Mesendoderm (in vitro differentiated cells): ENCODE results near the gene ERC2.

Experiments
- DNase-seq: peaks from one replicate; pipeline ENCODE4 v3.0.0; 2013
- H2AK5ac ChIP-seq: 2 replicates; pipeline ENCODE4 v1.6.1; 2013; ENCODE audit warnings: low read length, inconsistent platforms
- H2BK120ac ChIP-seq: 2 replicates; pipeline ENCODE4 v1.6.1; 2013; ENCODE audit warnings: low read depth, mild to moderate bottlenecking, low read length, moderate library complexity, mixed read lengths
- H2BK15ac ChIP-seq: replicated peaks from 2 replicates; pipeline ENCODE4 v1.6.1; 2013; ENCODE audit warnings: low read depth, mild to moderate bottlenecking, moderate library complexity
- H2BK5ac ChIP-seq: 2 replicates; pipeline ENCODE4 v1.6.1; 2013; ENCODE audit warnings: low read length, inconsistent platforms
- H3K18ac ChIP-seq: 2 replicates; pipeline ENCODE4 v1.6.1; 2013; ENCODE audit warnings: mild to moderate bottlenecking, low read length, mixed read lengths
- H3K23ac ChIP-seq: one replicate; pipeline ENCODE4 v1.6.1; 2013; ENCODE audit warnings: low read length
- H3K27ac ChIP-seq: 2 replicates; pipeline ENCODE4 v1.5.1; 2013; ENCODE audit warnings: low read depth, mild to moderate bottlenecking, inconsistent platforms, low read length, moderate library complexity
- H3K27me3 ChIP-seq: 2 replicates; pipeline ENCODE4 v1.6.1; 2013; ENCODE audit warnings: low read length, control low read depth, mild to moderate bottlenecking, inconsistent platforms; ENCODE audit not compliant: insufficient read depth, poor library complexity
- H3K36me3 ChIP-seq: 2 replicates; pipeline ENCODE4 v1.6.1; 2013; ENCODE audit warnings: low read length, inconsistent platforms; ENCODE audit not compliant: control insufficient read depth, insufficient read depth
- H3K4ac ChIP-seq: one replicate; pipeline ENCODE4 v1.6.1; 2013; ENCODE audit warnings: low read depth, mild to moderate bottlenecking, low read length, moderate library complexity
- H3K4me1 ChIP-seq: 2 replicates; pipeline ENCODE4 v1.6.1; 2013; ENCODE audit warnings: low read depth, low read length, inconsistent platforms; ENCODE audit not compliant: control insufficient read depth
- H3K4me2 ChIP-seq: 2 replicates; pipeline ENCODE4 v1.6.1; 2013; ENCODE audit warnings: low read length
- H3K4me3 ChIP-seq: 2 replicates; pipeline ENCODE4 v1.5.1; 2013; ENCODE audit warnings: mild to moderate bottlenecking, low read length
- H3K56ac ChIP-seq: one replicate; pipeline ENCODE4 v1.6.1; 2013; ENCODE audit warnings: low read length
- H3K79me1 ChIP-seq: 2 replicates; pipeline ENCODE4 v1.6.1; 2013; ENCODE audit warnings: low read length, inconsistent platforms
- H3K79me2 ChIP-seq: 2 replicates; pipeline ENCODE4 v1.6.1; 2013; ENCODE audit warnings: mild to moderate bottlenecking, low read length; ENCODE audit not compliant: control insufficient read depth, insufficient read depth
- H3K9ac ChIP-seq: 2 replicates; pipeline ENCODE4 v1.6.1; 2013; ENCODE audit warnings: low read length, inconsistent platforms
- H4K5ac ChIP-seq: one replicate; pipeline ENCODE4 v1.6.1; 2013; ENCODE audit warnings: low read length
- H4K8ac ChIP-seq: one replicate; pipeline ENCODE4 v1.6.1; 2013; ENCODE audit warnings: low read depth, mild to moderate bottlenecking, control low read depth, low read length, moderate library complexity
- WGBS: extraction: QIAGEN DNeasy Blood & Tissue Kit; methylation state at CpG from one replicate; pipeline ENCODE4 v1.1.7; 2013; ENCODE audit warnings: low lambda C conversion rate, missing lambda C conversion rate; ENCODE audit not compliant: insufficient coverage; ENCODE audit errors: extremely low coverage; 5-methylcytosine and 5-hydroxymethylcytosine counted together

ERC2 gene

DNA sequence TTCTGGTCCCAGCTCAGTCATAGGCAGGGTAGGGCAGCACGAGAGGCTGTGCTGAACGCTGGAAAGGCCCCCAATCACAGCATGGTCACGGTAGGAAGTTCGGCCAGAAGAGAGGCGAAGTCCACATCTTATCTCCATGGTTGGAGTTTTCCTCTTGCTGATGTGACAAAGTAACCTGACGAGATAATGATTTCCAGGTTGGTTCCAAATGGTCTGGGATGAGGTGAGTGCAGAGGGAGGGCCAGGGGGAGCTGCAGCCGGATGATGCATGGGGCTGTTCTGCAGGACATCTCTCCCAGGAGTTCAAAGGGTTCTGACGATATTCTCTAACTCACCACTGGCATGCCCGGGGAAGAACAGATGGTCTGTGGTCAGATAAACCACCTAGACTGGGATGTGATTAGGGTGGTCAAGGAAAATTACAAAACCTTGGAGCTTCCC lies 898.0 kb downstream of the ERC2 start:
- H3K79me1 ChIP-seq: no peaks in the 10 kb centered on the region
- H3K18ac ChIP-seq: no peak overlapping the region
- no peak overlapping the region for H2BK120ac ChIP-seq
- peaks cover 17% of the 10 kb centered on the region for H3K4me1 ChIP-seq
- no peaks in the 10 kb centered on the region for H3K36me3 ChIP-seq
- no peak overlapping the region for H2BK5ac ChIP-seq
- H3K56ac ChIP-seq: peak overlapping the region; percentile 8
- H2BK15ac ChIP-seq: no peak overlapping the region
- DNase-seq: peak; percentile 92
- no peak overlapping the region for H2AK5ac ChIP-seq
- H3K4me3 ChIP-seq: no peak overlapping the region
- WGBS: no CpG with 5 or more reads among the region's 9 CpGs
- no peak overlapping the region for H3K23ac ChIP-seq
- no peak overlapping the region for H4K8ac ChIP-seq
- no peak overlapping the region for H3K4ac ChIP-seq
- H3K27me3 ChIP-seq: no peaks in the 10 kb centered on the region
- no peak overlapping the region for H4K5ac ChIP-seq
- no peak overlapping the region for H3K27ac ChIP-seq
- H3K79me2 ChIP-seq: no peaks in the 10 kb centered on the region
- H3K9ac ChIP-seq: no peak overlapping the region
- H3K4me2 ChIP-seq: no peak overlapping the region

DNA sequence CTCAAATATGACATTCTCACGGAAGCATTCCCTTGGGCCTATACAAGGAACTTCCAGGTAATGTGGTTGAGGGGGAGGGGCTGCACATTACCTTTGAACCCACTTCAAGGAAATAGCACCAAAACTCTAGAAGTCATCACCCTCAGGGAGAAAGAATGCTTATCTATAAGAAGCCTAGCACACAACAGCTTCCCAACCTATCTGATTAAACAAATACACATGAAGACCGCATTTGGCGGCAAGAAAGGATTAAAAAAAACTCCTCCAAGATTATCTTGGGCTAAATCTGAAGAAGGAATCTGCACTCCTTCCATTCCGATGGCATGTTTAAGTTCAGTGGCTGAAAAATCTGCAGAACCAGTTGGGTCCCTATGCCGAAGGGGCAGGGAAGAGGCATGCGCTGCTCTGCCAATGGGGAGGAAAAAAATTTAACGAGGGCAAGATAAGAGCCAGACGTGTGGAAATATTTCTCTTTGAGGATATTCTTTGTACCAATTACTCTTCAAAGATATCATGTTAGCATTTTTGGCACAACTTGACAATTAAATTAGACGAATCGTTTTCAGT lies 899.2 kb downstream of the ERC2 start:
- no peak overlapping the region for H4K5ac ChIP-seq
- no peak overlapping the region for H3K27ac ChIP-seq
- no peaks in the 10 kb centered on the region for H3K27me3 ChIP-seq
- H2BK120ac ChIP-seq: no peak overlapping the region
- no peaks in the 10 kb centered on the region for H3K36me3 ChIP-seq
- H3K23ac ChIP-seq: no peak overlapping the region
- peak overlapping the region; percentile 16 for H2AK5ac ChIP-seq
- no peaks in the 10 kb centered on the region for H3K79me1 ChIP-seq
- H3K9ac ChIP-seq: no peak overlapping the region
- H3K18ac ChIP-seq: no peak overlapping the region
- peak overlapping the region; percentile 85 for H2BK5ac ChIP-seq
- no peak overlapping the region for H3K4me2 ChIP-seq
- H2BK15ac ChIP-seq: no peak overlapping the region
- no peaks in the 10 kb centered on the region for H3K79me2 ChIP-seq
- H3K4me3 ChIP-seq: no peak overlapping the region
- H3K56ac ChIP-seq: peak overlapping the region; percentile 28
- H3K4me1 ChIP-seq: peaks cover 17% of the 10 kb centered on the region
- H4K8ac ChIP-seq: no peak overlapping the region
- peak; percentile 88 for DNase-seq
- no peak overlapping the region for H3K4ac ChIP-seq
- WGBS: no CpG with 5 or more reads among the region's 10 CpGs

DNA sequence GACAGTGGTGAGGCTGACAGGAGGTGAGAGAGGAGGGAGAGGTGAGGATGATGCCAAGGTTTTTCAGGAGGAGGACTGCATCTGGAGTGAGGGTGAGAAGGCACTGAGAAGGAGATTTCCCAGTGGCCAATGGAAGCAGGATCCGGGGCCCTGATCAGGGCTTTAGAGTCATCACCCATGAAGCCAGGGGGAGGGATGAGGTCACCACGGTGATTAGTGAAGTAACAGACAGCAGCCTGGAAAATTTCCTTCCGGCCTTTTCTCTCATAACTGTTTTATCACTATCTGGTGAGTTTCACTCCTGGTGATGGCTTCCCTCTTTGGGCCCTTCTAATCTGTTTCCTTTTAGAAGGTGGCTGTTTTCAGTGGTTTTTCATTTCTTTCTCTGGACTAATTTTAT lies 900.7 kb downstream of the ERC2 start:
- peaks cover 17% of the 10 kb centered on the region for H3K4me1 ChIP-seq
- H3K4me2 ChIP-seq: no peak overlapping the region
- no peak overlapping the region for H3K23ac ChIP-seq
- H3K56ac ChIP-seq: peak overlapping the region; percentile 38
- no peak overlapping the region for H3K9ac ChIP-seq
- no peak overlapping the region for H4K5ac ChIP-seq
- no peak overlapping the region for H3K4ac ChIP-seq
- no peak overlapping the region for H2BK120ac ChIP-seq
- no peak overlapping the region for H3K27ac ChIP-seq
- no peaks in the 10 kb centered on the region for H3K79me2 ChIP-seq
- peak overlapping the region; percentile 9 for H2BK5ac ChIP-seq
- no peaks in the 10 kb centered on the region for H3K27me3 ChIP-seq
- H2BK15ac ChIP-seq: no peak overlapping the region
- H3K18ac ChIP-seq: no peak overlapping the region
- H4K8ac ChIP-seq: no peak overlapping the region
- H3K36me3 ChIP-seq: no peaks in the 10 kb centered on the region
- no peak overlapping the region for H3K4me3 ChIP-seq
- no peaks in the 10 kb centered on the region for H3K79me1 ChIP-seq
- no CpG with 5 or more reads among the region's 3 CpGs for WGBS
- peak overlapping the region; percentile 54 for H2AK5ac ChIP-seq
- DNase-seq: no peak

DNA sequence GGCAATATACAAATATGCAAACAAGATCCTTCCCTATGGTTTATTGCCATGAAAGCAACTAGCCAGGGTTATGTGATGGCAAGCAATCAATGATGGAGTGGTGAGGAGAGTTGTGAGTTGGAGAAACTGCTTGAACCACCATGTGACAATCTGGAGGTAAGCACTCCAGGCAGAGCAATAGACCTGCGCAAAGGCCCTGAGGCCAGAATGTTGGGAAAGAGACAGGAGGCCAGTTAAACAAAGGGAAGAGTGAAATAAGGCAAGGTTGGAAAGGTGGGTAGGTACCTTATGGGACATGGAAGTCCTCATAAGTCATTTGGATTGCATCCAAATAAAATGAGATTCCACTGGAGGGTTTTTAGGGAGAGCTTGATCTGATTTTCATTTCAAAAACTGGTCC lies 901.1 kb downstream of the ERC2 start:
- Histone ChIP-seq H2BK5ac (no peak overlapping the region), H3K23ac (no peak overlapping the region), H3K18ac (no peak overlapping the region), H4K8ac (no peak overlapping the region), H3K27ac (no peak overlapping the region), H3K9ac (no peak overlapping the region), H2BK15ac (no peak overlapping the region), H2BK120ac (no peak overlapping the region), H3K79me1 (no peaks in the 10 kb centered on the region), H3K4ac (no peak overlapping the region), H3K79me2 (no peaks in the 10 kb centered on the region), H3K4me1 (peaks cover 15% of the 10 kb centered on the region), H4K5ac (no peak overlapping the region), H3K4me3 (no peak overlapping the region), H3K27me3 (no peaks in the 10 kb centered on the region), H3K56ac (no peak overlapping the region), H2AK5ac (peak overlapping the region; percentile 88), H3K4me2 (no peak overlapping the region), H3K36me3 (no peaks in the 10 kb centered on the region)
- DNase-seq: no peak
- no CpG with 5 or more reads among the region's 1 CpG for WGBS

DNA sequence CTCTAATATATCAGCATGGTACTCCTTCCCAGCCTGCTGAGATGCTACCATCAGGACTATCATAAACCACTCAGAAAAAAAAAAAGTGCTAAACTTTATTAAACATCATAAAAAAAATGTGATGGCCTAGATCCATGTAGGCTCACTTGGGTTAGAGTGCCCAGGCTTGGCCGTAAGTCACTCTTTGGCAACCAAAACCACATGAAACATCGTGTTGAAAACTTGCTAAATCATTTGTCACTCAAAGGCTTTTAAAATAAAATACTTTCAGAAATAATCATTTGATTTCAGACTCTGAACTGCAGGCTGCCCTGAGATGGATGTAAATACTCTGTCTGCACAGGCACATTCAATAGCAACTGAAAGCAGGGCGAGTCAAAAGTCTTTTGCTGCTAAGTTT lies 902.7 kb downstream of the ERC2 start:
- Histone ChIP-seq H2AK5ac (no peak overlapping the region), H2BK15ac (no peak overlapping the region), H2BK5ac (no peak overlapping the region), H3K27me3 (no peaks in the 10 kb centered on the region), H3K79me1 (no peaks in the 10 kb centered on the region), H3K4me1 (peaks cover 5% of the 10 kb centered on the region), H3K18ac (no peak overlapping the region), H3K36me3 (no peaks in the 10 kb centered on the region), H2BK120ac (no peak overlapping the region), H3K27ac (no peak overlapping the region), H3K56ac (no peak overlapping the region), H3K4me3 (no peak overlapping the region), H3K9ac (no peak overlapping the region), H3K79me2 (no peaks in the 10 kb centered on the region), H3K23ac (no peak overlapping the region), H4K8ac (no peak overlapping the region), H4K5ac (no peak overlapping the region), H3K4me2 (no peak overlapping the region), H3K4ac (no peak overlapping the region)
- DNase-seq: no peak
- no CpG with 5 or more reads among the region's 3 CpGs for WGBS

DNA sequence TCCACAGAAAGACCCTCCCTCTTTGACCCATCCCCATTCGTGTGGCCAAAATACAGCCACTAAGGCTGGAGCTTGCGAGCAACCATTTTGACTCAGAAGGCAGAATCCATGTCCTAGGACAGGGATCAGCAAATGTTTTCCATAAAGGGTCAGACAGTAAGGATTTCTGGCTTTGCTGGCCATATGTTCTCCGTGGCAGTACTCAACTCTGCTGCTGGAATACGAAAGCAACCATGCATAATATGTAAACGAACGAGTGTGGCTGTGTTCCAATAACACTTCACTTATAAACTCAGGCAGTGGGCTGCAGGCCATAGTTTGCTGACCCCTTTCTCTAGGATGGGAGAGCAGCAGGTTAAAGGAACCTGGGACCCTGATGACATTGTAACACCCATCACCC lies 903.5 kb downstream of the ERC2 start:
- Histone ChIP-seq H3K23ac (no peak overlapping the region), H3K4ac (no peak overlapping the region), H3K4me1 (peaks cover 5% of the 10 kb centered on the region), H3K27ac (no peak overlapping the region), H3K27me3 (no peaks in the 10 kb centered on the region), H4K5ac (no peak overlapping the region), H3K56ac (no peak overlapping the region), H3K4me2 (no peak overlapping the region), H3K79me1 (no peaks in the 10 kb centered on the region), H3K18ac (no peak overlapping the region), H4K8ac (no peak overlapping the region), H2BK120ac (no peak overlapping the region), H2BK15ac (no peak overlapping the region), H3K79me2 (no peaks in the 10 kb centered on the region), H2AK5ac (no peak overlapping the region), H3K9ac (no peak overlapping the region), H2BK5ac (no peak overlapping the region), H3K36me3 (no peaks in the 10 kb centered on the region), H3K4me3 (no peak overlapping the region)
- DNase-seq: no peak
- WGBS: no CpG with 5 or more reads among the region's 6 CpGs
